PC-9 (cell line): Measurements from ENCODE around the gene MFNG.

Experiments
- EZH2 ChIP-seq: fragments of 200-600 bp; sonication (generic); IDR thresholded peaks from 2 replicates; pipeline ENCODE4 v1.8.0; 2017; ENCODE audit warnings: antibody characterized with exemption, low read depth
- TF ChIP-seq, protein P1 (sequence below): fragments of 200-600 bp; sonication (generic); conservative IDR thresholded peaks from 2 replicates; pipeline ENCODE4 v1.6.1; 2017; ENCODE audit warnings: mixed run types, antibody characterized with exemption, mild to moderate bottlenecking, moderate library complexity

DNA sequence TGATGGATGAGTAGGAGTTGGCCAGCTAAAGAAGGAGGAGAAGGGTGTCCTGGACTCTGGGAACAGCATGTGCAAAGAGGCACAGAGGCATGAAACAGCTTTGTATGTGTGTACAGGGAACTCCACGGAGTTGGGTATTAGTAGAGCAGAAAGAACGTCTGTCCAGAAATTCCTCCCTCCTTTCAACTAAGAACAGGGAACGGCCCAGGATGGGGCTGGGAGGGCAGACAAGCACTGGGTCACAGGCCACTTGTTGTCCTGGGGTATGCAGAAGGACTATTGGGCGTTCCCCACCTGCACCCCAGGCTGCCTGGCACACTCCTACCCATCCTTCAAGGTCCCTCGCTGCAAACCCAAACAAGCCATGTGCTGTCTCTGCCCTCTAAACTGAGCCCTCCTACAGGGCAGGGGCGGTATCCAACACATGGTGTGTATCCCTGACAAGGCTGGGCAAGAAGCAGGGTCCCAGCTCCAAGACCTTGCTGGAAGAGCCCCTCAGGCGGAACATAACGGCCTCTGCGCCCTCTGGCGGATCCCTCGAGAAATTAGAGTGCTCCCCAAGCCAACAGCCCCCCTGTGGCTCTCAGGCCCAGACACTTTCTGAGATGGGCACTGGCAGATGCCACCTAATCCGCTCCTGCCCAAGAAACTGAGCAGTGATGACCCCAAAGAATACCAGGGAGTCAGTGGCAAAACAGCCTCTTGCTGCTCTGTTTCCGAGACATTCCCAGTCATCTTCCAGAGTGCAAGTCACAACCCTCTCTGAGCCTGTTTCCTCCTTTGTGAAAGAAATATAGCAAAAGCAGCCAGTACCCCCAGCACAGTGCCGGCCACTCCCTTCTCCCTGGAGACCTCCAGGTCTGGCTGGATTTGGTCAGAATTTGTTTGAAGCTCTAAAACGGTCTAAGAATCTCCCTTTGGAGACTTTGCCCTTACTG, 57.3 kb downstream of the MFNG start:
- TF ChIP-seq EZH2, result no peak
- TF ChIP-seq, protein P1, sequence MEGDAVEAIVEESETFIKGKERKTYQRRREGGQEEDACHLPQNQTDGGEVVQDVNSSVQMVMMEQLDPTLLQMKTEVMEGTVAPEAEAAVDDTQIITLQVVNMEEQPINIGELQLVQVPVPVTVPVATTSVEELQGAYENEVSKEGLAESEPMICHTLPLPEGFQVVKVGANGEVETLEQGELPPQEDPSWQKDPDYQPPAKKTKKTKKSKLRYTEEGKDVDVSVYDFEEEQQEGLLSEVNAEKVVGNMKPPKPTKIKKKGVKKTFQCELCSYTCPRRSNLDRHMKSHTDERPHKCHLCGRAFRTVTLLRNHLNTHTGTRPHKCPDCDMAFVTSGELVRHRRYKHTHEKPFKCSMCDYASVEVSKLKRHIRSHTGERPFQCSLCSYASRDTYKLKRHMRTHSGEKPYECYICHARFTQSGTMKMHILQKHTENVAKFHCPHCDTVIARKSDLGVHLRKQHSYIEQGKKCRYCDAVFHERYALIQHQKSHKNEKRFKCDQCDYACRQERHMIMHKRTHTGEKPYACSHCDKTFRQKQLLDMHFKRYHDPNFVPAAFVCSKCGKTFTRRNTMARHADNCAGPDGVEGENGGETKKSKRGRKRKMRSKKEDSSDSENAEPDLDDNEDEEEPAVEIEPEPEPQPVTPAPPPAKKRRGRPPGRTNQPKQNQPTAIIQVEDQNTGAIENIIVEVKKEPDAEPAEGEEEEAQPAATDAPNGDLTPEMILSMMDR, result peak; percentile 82
